NOMO-1 treated with dmso at 0.1 percent for 144 hours (cell line): ENCODE measurements around the gene RDH5.
A peak's percentile ranks its signal among the peaks of the same experiment; 100 is the strongest.

ENCODE experiments used
- DNase-seq: peaks from one replicate; lab custom pipeline; 2025; ENCODE audit not compliant: unreplicated experiment; lab: John Stamatoyannopoulos, UW

Gene RDH5

GRCh38 chr12:55695349-55695748 is 24.8 kb upstream of the RDH5 start:
- DNase-seq, result no peak

GRCh38 chr12:55696141-55696540 is 24.1 kb upstream of the RDH5 start:
- DNase-seq, result no peak

GRCh38 chr12:55696796-55697462 is 23.3 kb upstream of the RDH5 start:
- no peak for DNase-seq

GRCh38 chr12:55697686-55698085 is 22.5 kb upstream of the RDH5 start:
- DNase-seq, result no peak

GRCh38 chr12:55698241-55698955 is 21.8 kb upstream of the RDH5 start:
- DNase-seq, result no peak

GRCh38 chr12:55698965-55699364 is 21.2 kb upstream of the RDH5 start:
- DNase-seq, result no peak

- no peak for DNase-seq
These were observed 20.6 kb upstream of the RDH5 start for GRCh38 chr12:55699471-55700055.

- DNase-seq, result peak; percentile 56
These were observed 19.8 kb upstream of the RDH5 start for GRCh38 chr12:55700255-55701018.

- DNase-seq, result no peak
These were observed 17.3 kb upstream of the RDH5 start for GRCh38 chr12:55702861-55703260.

GRCh38 chr12:55703288-55703687 is 16.9 kb upstream of the RDH5 start:
- DNase-seq, result no peak

GRCh38 chr12:55703901-55704761 is 16.1 kb upstream of the RDH5 start:
- no peak for DNase-seq

- DNase-seq, result no peak
These were observed 15.1 kb upstream of the RDH5 start for GRCh38 chr12:55704824-55705718.

GRCh38 chr12:55705782-55706402 is 14.3 kb upstream of the RDH5 start:
- no peak for DNase-seq

GRCh38 chr12:55706568-55707218 is 13.5 kb upstream of the RDH5 start:
- no peak for DNase-seq

- peak; percentile 44 for DNase-seq
These were observed 12.9 kb upstream of the RDH5 start for GRCh38 chr12:55707219-55707671.

GRCh38 chr12:55707841-55708694 is 12.1 kb upstream of the RDH5 start, which contains the start of gene ITGA7:
Gene ITGA7 (minus strand): TSS chr12:55707904. CDS start chr12:55707682, 222 bp downstream.
- DNase-seq, result no peak

- DNase-seq, result no peak
These were observed 11.4 kb upstream of the RDH5 start for GRCh38 chr12:55708695-55709233.
